Fibroblast of lung (primary cell): Measurements from ENCODE around the gene ANKS1B.

Experiments
- EZH2 ChIP-seq: IDR thresholded peaks from 2 replicates; pipeline ENCODE4 v1.5.1; 2012; ENCODE audit warnings: low read length, control low read depth, mild to moderate bottlenecking; ENCODE audit errors: missing control alignments
- TF ChIP-seq, protein P1 (sequence below), 2 donors: IDR thresholded peaks in 1 of 2; conservative IDR thresholded peaks in 1 of 2; 1 replicate in 1 of 2; 2 replicates in 1 of 2; pipeline ENCODE4 v1.5.1; 2011 to 2012; ENCODE audit warnings: low read length in 2 of 2, control low read depth in 1 of 2, inconsistent platforms in 1 of 2, low read depth in 1 of 2, mild to moderate bottlenecking in 1 of 2

DNA sequence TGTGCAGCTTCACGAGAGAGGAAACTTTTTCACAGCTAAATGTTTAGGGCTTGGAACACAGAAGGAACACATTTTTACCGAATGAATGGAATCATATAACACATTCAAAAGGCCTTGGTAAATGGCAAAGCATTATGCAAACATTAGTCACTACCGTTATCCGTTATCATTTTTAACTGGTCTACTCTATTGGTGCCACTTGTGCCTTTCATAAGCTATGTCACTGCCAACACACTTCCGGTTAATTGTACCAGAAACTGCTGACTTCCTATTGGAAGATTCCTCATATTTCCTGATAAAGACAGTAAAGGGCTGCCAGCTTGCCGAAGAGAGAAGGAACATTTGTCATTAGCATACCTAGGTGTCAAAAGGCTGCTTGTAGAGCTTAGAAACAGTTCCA lies 1170.5 kb downstream of the ANKS1B start:
- TF ChIP-seq, protein P1, sequence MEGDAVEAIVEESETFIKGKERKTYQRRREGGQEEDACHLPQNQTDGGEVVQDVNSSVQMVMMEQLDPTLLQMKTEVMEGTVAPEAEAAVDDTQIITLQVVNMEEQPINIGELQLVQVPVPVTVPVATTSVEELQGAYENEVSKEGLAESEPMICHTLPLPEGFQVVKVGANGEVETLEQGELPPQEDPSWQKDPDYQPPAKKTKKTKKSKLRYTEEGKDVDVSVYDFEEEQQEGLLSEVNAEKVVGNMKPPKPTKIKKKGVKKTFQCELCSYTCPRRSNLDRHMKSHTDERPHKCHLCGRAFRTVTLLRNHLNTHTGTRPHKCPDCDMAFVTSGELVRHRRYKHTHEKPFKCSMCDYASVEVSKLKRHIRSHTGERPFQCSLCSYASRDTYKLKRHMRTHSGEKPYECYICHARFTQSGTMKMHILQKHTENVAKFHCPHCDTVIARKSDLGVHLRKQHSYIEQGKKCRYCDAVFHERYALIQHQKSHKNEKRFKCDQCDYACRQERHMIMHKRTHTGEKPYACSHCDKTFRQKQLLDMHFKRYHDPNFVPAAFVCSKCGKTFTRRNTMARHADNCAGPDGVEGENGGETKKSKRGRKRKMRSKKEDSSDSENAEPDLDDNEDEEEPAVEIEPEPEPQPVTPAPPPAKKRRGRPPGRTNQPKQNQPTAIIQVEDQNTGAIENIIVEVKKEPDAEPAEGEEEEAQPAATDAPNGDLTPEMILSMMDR (conservative IDR thresholded peaks at IDR 0.05 in 1 of 2, IDR thresholded peaks at IDR 0.05 in 1 of 2; ENCODE audit: low read depth in 1 of 2, low read length in 2 of 2) = no peak
- no peak for TF ChIP-seq EZH2
